Neural cell (in vitro differentiated cells): ENCODE data around the gene C1orf74. TPM values are rescaled to one million over a fixed set of nuclear protein-coding genes. Genes with fewer than 3 reads are reported as not detected.

ENCODE experiments used
- H2AFZ ChIP-seq: fragments of 200-600, 300-800 bp; sonication (generic), shearing (Covaris generic); 2 replicates; pipeline ENCODE4 v1.6.0; 2014; ENCODE audit warnings: low read depth, mild to moderate bottlenecking, antibody characterized with exemption, low read length, moderate library complexity
- H3F3A ChIP-seq: fragments of 200-600 bp; shearing (Covaris generic); 2 replicates; pipeline ENCODE4 v1.6.1; 2016; ENCODE audit warnings: mild to moderate bottlenecking, moderate library complexity, mixed read lengths, antibody characterized with exemption, low read length; ENCODE audit not compliant: insufficient read depth, poor library complexity, severe bottlenecking
- H3K27ac ChIP-seq: fragments of 200-600, 300-800 bp; sonication (generic), shearing (Covaris generic); 2 replicates; pipeline ENCODE4 v1.5.1; 2014; ENCODE audit warnings: mild to moderate bottlenecking, low read length, moderate library complexity
- H3K27me3 ChIP-seq: fragments of 300-800, 200-600 bp; sonication (generic), shearing (Covaris generic); 2 replicates; pipeline ENCODE4 v1.6.0; 2014; ENCODE audit warnings: mild to moderate bottlenecking, low read depth, low read length, moderate library complexity; ENCODE audit not compliant: insufficient read depth
- H3K36me3 ChIP-seq: fragments of 300-800, 200-600 bp; sonication (generic), shearing (Covaris generic); 2 replicates; pipeline ENCODE4 v1.5.1; 2014; ENCODE audit warnings: mild to moderate bottlenecking, antibody characterized with exemption, low read length, moderate library complexity; ENCODE audit not compliant: insufficient read depth
- H3K4me2 ChIP-seq: fragments of 300-800, 200-600 bp; sonication (generic), shearing (Covaris generic); 2 replicates; pipeline ENCODE4 v1.6.0; 2014; ENCODE audit warnings: mild to moderate bottlenecking, low read length
- H3K4me3 ChIP-seq: fragments of 300-800, 200-600 bp; sonication (generic), shearing (Covaris generic); 2 replicates; pipeline ENCODE4 v1.5.1; 2014; ENCODE audit warnings: mild to moderate bottlenecking, low read length, moderate library complexity
- H3K79me2 ChIP-seq: fragments of 200-600 bp; shearing (Covaris generic); replicated peaks from 2 replicates; pipeline ENCODE4 v1.6.0; 2014; ENCODE audit warnings: mild to moderate bottlenecking, low read length, moderate library complexity; ENCODE audit not compliant: insufficient read depth
- H3K9ac ChIP-seq: fragments of 300-800, 200-600 bp; sonication (generic), shearing (Covaris generic); 2 replicates; pipeline ENCODE4 v1.6.1; 2016; ENCODE audit warnings: mild to moderate bottlenecking, low read length, mixed read lengths
- H3K9me2 ChIP-seq: fragments of 200-600 bp; shearing (Covaris generic); 2 replicates; pipeline ENCODE4 v1.6.1; 2016; ENCODE audit warnings: mild to moderate bottlenecking, low read length, mixed read lengths; ENCODE audit not compliant: insufficient read depth
- H3K9me3 ChIP-seq: fragments of 200-600, 300-800 bp; sonication (generic), shearing (Covaris generic); 2 replicates; pipeline ENCODE4 v1.6.1; 2016; ENCODE audit warnings: mild to moderate bottlenecking, mixed run types, low read length, moderate library complexity, mixed read lengths
- H4K20me1 ChIP-seq: fragments of 200-600 bp; shearing (Covaris generic); 2 replicates; pipeline ENCODE4 v1.6.1; 2016; ENCODE audit warnings: mild to moderate bottlenecking, mixed run types; ENCODE audit not compliant: insufficient read depth
- EP300 ChIP-seq: fragments of 450-650 bp; conservative IDR thresholded peaks from 2 replicates; pipeline ENCODE4 v1.6.1; 2014; ENCODE audit warnings: antibody characterized with exemption, mild to moderate bottlenecking, moderate library complexity; ENCODE audit not compliant: poor library complexity, severe bottlenecking
- EZH2 ChIP-seq: fragments of 200-600, 300-800 bp; shearing (Covaris generic), sonication (generic); IDR thresholded peaks from 2 replicates; pipeline ENCODE4 v1.6.1; 2014; ENCODE audit warnings: antibody characterized with exemption, low read length, borderline replicate concordance, mild to moderate bottlenecking; ENCODE audit not compliant: insufficient read depth, poor library complexity, severe bottlenecking
- MXI1 ChIP-seq: fragments of 450-650 bp; conservative IDR thresholded peaks from 2 replicates; pipeline ENCODE4 v1.6.1; 2014; ENCODE audit warnings: antibody characterized with exemption, mild to moderate bottlenecking; ENCODE audit not compliant: poor library complexity, severe bottlenecking
- POLR2AphosphoS5 ChIP-seq: IDR thresholded peaks from 2 replicates; pipeline ENCODE4 v1.6.1; 2012
- RAD21 ChIP-seq: fragments of 450-650 bp; conservative IDR thresholded peaks from 2 replicates; pipeline ENCODE4 v1.6.1; 2014; ENCODE audit warnings: antibody characterized with exemption, mild to moderate bottlenecking, moderate library complexity
- SMC3 ChIP-seq: fragments of 450-650 bp; conservative IDR thresholded peaks from 2 replicates; pipeline ENCODE4 v1.6.1; 2014; ENCODE audit warnings: antibody characterized with exemption, mild to moderate bottlenecking, moderate library complexity; ENCODE audit not compliant: poor library complexity
- TAF1 ChIP-seq: IDR thresholded peaks from 2 replicates; pipeline ENCODE4 v1.6.1; 2012; ENCODE audit warnings: low read depth
- polyA plus RNA-seq: library from polyadenylated mRNA; depleted of rRNA; stranded (reverse); fragments of >200 nt; gene quantifications from 2 replicates; pipeline ENCODE4 v1.2.3, GENCODE V29; 2014
- TF ChIP-seq, protein P1 (sequence below): fragments of 450-650 bp; IDR thresholded peaks from 2 replicates; pipeline ENCODE4 v1.5.1; 2014; ENCODE audit warnings: antibody characterized with exemption, mild to moderate bottlenecking, moderate library complexity; ENCODE audit not compliant: poor library complexity, severe bottlenecking
- TF ChIP-seq, protein P2 (sequence below): IDR thresholded peaks from 2 replicates; pipeline ENCODE4 v1.6.1; 2012; ENCODE audit warnings: borderline replicate concordance

The C1orf74 gene
- polyA plus RNA-seq, 1 donor from 2014 or later = 1.4 TPM

DNA sequence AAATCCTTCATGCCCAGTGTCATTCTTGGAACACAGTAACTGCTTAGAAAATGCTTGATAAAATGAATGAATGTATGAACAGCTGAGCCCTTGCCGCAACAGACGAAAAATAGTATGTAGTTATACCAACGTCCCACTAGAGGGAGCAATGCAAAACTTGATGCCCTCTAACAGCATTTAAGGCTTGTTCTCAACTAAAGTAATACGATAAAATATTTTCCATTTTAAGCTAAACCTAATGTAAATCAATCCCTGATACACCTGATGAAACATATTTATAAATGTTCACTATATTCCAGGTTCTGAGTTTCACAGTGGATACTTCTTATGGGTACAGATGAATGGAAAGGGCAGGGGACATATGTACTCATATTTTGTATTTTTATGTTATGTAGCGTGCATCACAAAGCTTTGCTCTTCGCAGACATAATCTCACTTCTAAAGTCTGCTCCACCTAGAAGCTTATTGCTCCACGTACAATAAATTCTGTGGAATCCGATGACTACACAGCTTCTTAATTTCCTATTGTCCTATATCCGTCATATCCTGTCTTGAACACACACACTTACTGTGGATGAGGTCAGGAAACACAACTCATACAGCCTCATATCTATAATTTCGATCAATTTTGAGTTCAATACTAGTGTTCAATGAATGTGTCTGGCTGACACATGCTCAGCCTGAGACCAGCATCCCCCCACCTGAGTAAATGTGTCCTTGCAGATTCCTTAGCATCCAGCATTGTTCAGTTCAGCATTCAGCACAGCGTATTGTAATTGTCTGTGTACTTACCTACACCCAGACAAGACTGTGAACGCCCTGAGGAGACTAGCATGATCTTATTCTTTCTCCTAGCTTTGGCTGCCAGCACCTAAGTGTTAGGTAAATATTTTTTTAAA lies 39.0 kb upstream of the C1orf74 start:
- Histone ChIP-seq H3K27ac (no peak overlapping the region), H3K9ac (no peak overlapping the region), H3K79me2 (no peaks in the 10 kb centered on the region), H3K9me2 (no peaks in the 10 kb centered on the region), H3K27me3 (no peaks in the 10 kb centered on the region), H3F3A (no peaks in the 10 kb centered on the region), H3K36me3 (no peaks in the 10 kb centered on the region), H2AFZ (peak overlapping the region; percentile 6), H3K4me2 (no peak overlapping the region), H3K9me3 (no peaks in the 10 kb centered on the region), H4K20me1 (no peaks in the 10 kb centered on the region), H3K4me3 (no peak overlapping the region)
- peak; percentile 76 for TF ChIP-seq SMC3
- TF ChIP-seq RAD21 = peak; percentile 55
- TF ChIP-seq, protein P1, sequence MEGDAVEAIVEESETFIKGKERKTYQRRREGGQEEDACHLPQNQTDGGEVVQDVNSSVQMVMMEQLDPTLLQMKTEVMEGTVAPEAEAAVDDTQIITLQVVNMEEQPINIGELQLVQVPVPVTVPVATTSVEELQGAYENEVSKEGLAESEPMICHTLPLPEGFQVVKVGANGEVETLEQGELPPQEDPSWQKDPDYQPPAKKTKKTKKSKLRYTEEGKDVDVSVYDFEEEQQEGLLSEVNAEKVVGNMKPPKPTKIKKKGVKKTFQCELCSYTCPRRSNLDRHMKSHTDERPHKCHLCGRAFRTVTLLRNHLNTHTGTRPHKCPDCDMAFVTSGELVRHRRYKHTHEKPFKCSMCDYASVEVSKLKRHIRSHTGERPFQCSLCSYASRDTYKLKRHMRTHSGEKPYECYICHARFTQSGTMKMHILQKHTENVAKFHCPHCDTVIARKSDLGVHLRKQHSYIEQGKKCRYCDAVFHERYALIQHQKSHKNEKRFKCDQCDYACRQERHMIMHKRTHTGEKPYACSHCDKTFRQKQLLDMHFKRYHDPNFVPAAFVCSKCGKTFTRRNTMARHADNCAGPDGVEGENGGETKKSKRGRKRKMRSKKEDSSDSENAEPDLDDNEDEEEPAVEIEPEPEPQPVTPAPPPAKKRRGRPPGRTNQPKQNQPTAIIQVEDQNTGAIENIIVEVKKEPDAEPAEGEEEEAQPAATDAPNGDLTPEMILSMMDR = peak; percentile 82
- TF ChIP-seq POLR2AphosphoS5 = no peak

DNA sequence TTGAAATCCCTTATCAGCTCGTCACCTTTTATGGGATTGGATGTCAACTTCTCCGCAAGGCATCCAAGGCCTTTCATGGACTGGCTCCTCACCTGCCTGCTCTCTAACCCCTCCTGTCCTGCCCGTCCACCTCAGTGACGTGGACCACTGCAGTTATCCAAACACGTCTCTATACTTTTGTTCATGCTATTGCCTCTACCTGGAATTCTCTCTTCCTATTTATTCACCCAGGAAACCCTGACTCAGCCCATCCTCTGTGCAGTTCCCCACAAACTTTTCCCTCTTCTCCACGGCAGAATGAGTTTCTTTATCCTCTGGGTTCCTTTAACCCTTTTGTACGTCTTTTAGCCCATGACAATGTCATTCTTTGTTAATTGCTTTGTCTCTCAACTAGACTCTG lies 38.3 kb upstream of the C1orf74 start:
- Histone ChIP-seq H3K79me2 (no peaks in the 10 kb centered on the region), H2AFZ (no peak overlapping the region), H3K27me3 (no peaks in the 10 kb centered on the region), H3K36me3 (no peaks in the 10 kb centered on the region), H3K4me2 (no peak overlapping the region), H3K9ac (no peak overlapping the region), H3K27ac (no peak overlapping the region), H3F3A (no peaks in the 10 kb centered on the region), H3K4me3 (no peak overlapping the region), H3K9me3 (no peaks in the 10 kb centered on the region), H4K20me1 (no peaks in the 10 kb centered on the region), H3K9me2 (no peaks in the 10 kb centered on the region)
- TF ChIP-seq EP300 (no peak), RAD21 (no peak), EZH2 (no peak), MXI1 (no peak), TAF1 (no peak), SMC3 (no peak), POLR2AphosphoS5 (no peak)
- TF ChIP-seq, protein P1 = no peak
- TF ChIP-seq, protein P2, sequence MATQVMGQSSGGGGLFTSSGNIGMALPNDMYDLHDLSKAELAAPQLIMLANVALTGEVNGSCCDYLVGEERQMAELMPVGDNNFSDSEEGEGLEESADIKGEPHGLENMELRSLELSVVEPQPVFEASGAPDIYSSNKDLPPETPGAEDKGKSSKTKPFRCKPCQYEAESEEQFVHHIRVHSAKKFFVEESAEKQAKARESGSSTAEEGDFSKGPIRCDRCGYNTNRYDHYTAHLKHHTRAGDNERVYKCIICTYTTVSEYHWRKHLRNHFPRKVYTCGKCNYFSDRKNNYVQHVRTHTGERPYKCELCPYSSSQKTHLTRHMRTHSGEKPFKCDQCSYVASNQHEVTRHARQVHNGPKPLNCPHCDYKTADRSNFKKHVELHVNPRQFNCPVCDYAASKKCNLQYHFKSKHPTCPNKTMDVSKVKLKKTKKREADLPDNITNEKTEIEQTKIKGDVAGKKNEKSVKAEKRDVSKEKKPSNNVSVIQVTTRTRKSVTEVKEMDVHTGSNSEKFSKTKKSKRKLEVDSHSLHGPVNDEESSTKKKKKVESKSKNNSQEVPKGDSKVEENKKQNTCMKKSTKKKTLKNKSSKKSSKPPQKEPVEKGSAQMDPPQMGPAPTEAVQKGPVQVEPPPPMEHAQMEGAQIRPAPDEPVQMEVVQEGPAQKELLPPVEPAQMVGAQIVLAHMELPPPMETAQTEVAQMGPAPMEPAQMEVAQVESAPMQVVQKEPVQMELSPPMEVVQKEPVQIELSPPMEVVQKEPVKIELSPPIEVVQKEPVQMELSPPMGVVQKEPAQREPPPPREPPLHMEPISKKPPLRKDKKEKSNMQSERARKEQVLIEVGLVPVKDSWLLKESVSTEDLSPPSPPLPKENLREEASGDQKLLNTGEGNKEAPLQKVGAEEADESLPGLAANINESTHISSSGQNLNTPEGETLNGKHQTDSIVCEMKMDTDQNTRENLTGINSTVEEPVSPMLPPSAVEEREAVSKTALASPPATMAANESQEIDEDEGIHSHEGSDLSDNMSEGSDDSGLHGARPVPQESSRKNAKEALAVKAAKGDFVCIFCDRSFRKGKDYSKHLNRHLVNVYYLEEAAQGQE = no peak
